Left ventricle myocardium inferior (tissue), 1 donor: ENCODE data around the gene C14orf132. TPM values are rescaled to one million over a fixed set of nuclear protein-coding genes. Genes with fewer than 3 reads are reported as not detected.

Source experiments
- DNase-seq: peaks from one replicate; pipeline ENCODE4 v3.0.0-alpha.2; 2020
- H3K27ac ChIP-seq: fragments of 200-600 bp; replicated peaks from 2 replicates; pipeline ENCODE4 v1.8.0; 2021
- H3K27me3 ChIP-seq: fragments of 200-600 bp; 2 replicates; pipeline ENCODE4 v1.8.0; 2021; ENCODE audit warnings: low read depth
- H3K36me3 ChIP-seq: fragments of 200-600 bp; 2 replicates; pipeline ENCODE4 v1.8.0; 2021
- H3K4me1 ChIP-seq: fragments of 200-600 bp; 2 replicates; pipeline ENCODE4 v1.8.0; 2021
- H3K4me3 ChIP-seq: fragments of 200-600 bp; 2 replicates; pipeline ENCODE4 v1.8.0; 2021; ENCODE audit warnings: mild to moderate bottlenecking, moderate library complexity
- H3K9me3 ChIP-seq: fragments of 200-600 bp; replicated peaks from 2 replicates; pipeline ENCODE4 v1.8.0; 2021
- intact Hi-C: fragments of 100-400 bp; cut with micrococcal nuclease; formaldehyde crosslinking; loops from one replicate; pipeline ENCODE4 v1.11.0; 2022
- total RNA-seq: library from RNA; stranded (reverse); fragmentation: NEBNext Ultra II Directional; extraction: Animal tissue kit (Norgen Biotek cat#: 25700); gene quantifications from one replicate; pipeline ENCODE4 v1.2.1, GENCODE V29; 2021
- TF ChIP-seq, protein P1 (sequence below): fragments of 200-600 bp; IDR thresholded peaks from 2 replicates; pipeline ENCODE4 v1.8.0; 2021; ENCODE audit warnings: antibody characterized with exemption, mild to moderate bottlenecking, borderline replicate concordance
- donor health status: DM: no; HTN: yes; CAD: no; lungs with severe emphysema.

C14orf132 gene
- total RNA-seq, 1 donor from 2014 or later: 4.8 TPM

DNA sequence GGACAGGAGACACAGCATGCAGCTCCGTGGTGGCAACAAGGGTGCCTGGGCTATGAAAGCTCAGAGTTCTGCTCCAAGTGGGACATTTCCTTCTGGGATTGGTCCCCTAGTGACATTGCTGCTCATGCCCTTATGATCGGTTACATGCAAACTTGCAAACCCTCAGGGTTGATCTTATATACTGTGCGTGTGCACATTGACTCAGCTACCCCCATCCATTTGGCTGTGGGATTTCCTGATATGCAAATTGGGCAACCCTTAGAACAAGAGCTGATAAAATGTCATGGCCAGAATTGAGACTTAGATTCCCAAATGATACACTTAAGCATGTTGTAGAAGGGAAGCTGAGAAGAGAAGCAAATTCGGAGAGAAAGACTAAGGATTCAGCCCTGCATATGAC, 92.7 kb downstream of the C14orf132 start:
- Histone ChIP-seq H3K27ac (no peak overlapping the region), H3K9me3 (no peaks in the 10 kb centered on the region), H3K36me3 (no peaks in the 10 kb centered on the region), H3K4me3 (no peak overlapping the region), H3K4me1 (no peaks in the 10 kb centered on the region), H3K27me3 (peaks cover 17% of the 10 kb centered on the region)
- intact Hi-C loops: no loop called here
- DNase-seq: no peak
- TF ChIP-seq, protein P1, sequence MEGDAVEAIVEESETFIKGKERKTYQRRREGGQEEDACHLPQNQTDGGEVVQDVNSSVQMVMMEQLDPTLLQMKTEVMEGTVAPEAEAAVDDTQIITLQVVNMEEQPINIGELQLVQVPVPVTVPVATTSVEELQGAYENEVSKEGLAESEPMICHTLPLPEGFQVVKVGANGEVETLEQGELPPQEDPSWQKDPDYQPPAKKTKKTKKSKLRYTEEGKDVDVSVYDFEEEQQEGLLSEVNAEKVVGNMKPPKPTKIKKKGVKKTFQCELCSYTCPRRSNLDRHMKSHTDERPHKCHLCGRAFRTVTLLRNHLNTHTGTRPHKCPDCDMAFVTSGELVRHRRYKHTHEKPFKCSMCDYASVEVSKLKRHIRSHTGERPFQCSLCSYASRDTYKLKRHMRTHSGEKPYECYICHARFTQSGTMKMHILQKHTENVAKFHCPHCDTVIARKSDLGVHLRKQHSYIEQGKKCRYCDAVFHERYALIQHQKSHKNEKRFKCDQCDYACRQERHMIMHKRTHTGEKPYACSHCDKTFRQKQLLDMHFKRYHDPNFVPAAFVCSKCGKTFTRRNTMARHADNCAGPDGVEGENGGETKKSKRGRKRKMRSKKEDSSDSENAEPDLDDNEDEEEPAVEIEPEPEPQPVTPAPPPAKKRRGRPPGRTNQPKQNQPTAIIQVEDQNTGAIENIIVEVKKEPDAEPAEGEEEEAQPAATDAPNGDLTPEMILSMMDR: no peak

DNA sequence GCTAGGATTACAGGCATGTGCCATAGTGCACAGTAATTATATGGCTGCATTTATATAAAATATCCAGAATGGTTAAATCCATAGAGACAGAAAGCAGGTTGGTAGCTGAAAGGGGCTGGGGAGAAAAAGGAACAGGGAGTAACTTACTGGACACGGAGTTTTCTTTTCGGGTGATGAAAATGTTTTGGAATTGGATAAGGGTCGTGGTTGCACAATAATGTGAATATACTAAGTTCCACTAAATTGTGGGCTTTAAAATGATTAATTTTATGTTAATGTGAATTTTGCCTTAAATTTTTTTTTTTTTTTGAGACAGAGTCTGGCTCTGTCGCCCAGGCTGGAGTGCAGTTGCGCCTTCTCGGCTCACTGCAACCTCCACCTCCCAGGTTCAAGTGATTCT, 95.3 kb downstream of the C14orf132 start:
- Histone ChIP-seq H3K9me3 (peaks cover 22% of the 10 kb centered on the region), H3K27ac (no peak overlapping the region), H3K4me3 (no peak overlapping the region), H3K4me1 (no peaks in the 10 kb centered on the region), H3K36me3 (no peaks in the 10 kb centered on the region), H3K27me3 (peaks cover 23% of the 10 kb centered on the region)
- TF ChIP-seq, protein P1: no peak
- intact Hi-C loops: no loop called here
- no peak for DNase-seq

DNA sequence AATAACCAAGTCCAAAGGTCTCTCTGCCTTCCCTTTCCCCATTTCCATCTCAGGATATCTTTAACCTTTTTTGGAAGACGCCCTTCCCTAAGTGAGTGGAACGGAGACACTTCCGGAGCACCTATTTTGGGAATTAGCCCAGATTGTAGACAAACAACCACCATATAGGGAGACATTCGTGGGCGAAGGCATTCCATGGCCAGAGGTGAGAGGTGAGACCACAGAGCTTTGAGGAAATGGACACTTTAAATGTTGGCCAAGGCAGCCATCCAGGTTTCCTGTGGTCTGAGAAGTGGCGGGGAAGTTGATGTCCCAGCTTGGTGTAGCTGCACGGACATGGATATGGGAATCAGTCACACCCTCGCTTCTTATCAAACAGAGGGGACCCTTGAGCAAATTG, 96.1 kb downstream of the C14orf132 start:
- peaks cover 24% of the 10 kb centered on the region for H3K27me3 ChIP-seq
- H3K4me3 ChIP-seq: no peak overlapping the region
- no peak for DNase-seq
- TF ChIP-seq, protein P1: no peak
- H3K36me3 ChIP-seq: no peaks in the 10 kb centered on the region
- intact Hi-C loops: no loop called here
- H3K4me1 ChIP-seq: no peaks in the 10 kb centered on the region
- H3K27ac ChIP-seq: no peak overlapping the region
- peaks cover 22% of the 10 kb centered on the region for H3K9me3 ChIP-seq

GRCh38 chr14:96136371-96137005, 97.3 kb downstream of the C14orf132 start:
- DNase-seq: no peak
- peaks cover 22% of the 10 kb centered on the region for H3K9me3 ChIP-seq
- TF ChIP-seq, protein P1: no peak
- H3K36me3 ChIP-seq: no peaks in the 10 kb centered on the region
- intact Hi-C loops: no loop called here
- H3K27ac ChIP-seq: no peak overlapping the region
- H3K4me3 ChIP-seq: no peak overlapping the region
- no peaks in the 10 kb centered on the region for H3K4me1 ChIP-seq
- peaks cover 29% of the 10 kb centered on the region for H3K27me3 ChIP-seq

DNA sequence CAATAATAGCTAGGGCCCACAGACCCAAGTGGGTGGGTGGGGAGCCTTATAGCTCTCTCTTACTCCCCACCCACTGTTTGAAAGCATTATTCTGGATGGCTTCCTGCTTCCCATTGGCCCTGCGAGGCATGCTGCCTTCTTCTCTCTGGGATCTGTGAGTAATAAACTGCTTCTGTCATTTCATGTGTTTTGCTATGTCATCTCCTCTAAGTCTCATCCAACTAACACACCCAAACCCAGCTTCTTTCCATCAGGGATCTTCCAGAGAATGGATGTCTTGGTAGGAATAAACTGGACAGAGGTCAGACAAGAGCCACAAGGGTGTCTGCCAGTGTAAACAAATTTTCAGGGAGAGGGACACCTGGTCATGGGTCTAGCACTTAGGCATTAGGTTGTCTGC, 99.1 kb downstream of the C14orf132 start:
- Histone ChIP-seq H3K9me3 (peaks cover 30% of the 10 kb centered on the region), H3K27ac (no peak overlapping the region), H3K36me3 (no peaks in the 10 kb centered on the region), H3K27me3 (peaks cover 13% of the 10 kb centered on the region), H3K4me3 (no peak overlapping the region), H3K4me1 (no peaks in the 10 kb centered on the region)
- intact Hi-C loops: no loop called here
- TF ChIP-seq, protein P1: no peak
- no peak for DNase-seq

DNA sequence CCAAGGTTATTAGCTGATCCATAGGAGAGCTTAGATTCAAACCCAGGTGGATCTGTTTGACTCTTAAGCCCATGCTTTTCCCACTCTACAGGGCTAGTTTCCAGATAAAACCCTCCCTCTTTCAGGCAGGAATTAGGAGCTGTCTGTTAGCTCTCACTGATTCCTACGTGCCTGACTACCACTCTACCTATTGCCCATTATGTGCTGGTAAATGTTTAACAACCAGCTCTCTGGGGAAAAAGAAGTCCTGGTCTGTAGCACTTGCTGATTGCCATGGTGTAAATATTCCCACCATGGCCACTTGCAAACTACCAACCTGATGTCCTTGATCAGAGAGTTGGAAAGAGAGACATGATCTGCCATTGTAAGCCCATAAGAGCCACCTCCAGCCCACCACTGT, 100.0 kb downstream of the C14orf132 start:
- Histone ChIP-seq H3K27ac (no peak overlapping the region), H3K27me3 (peaks cover 12% of the 10 kb centered on the region), H3K4me1 (no peaks in the 10 kb centered on the region), H3K36me3 (no peaks in the 10 kb centered on the region), H3K4me3 (no peak overlapping the region), H3K9me3 (peaks cover 39% of the 10 kb centered on the region)
- intact Hi-C loops: no loop called here
- TF ChIP-seq, protein P1: no peak
- no peak for DNase-seq
